SHP77 (cell line): ENCODE data around the gene TOMM20.
"Not testable (repeated sequence)": the region's sequence is repeated elsewhere in the genome, so short reads cannot be mapped to it uniquely, and the experiment has no call there.

Source experiments
- DNase-seq, 2 experiments: peaks; one replicate each; lab custom pipeline; 2025; lab: John Stamatoyannopoulos, UW

The TOMM20 gene

GRCh38 chr1:235101558-235102258 is 26.9 kb downstream of the TOMM20 start:
- DNase-seq: no peak

- peak; percentile 74 to 84 for DNase-seq
These were observed 28.4 kb downstream of the TOMM20 start for GRCh38 chr1:235100194-235100772.

GRCh38 chr1:235098991-235099390 is 29.6 kb downstream of the TOMM20 start:
- DNase-seq: no peak

GRCh38 chr1:235098547-235098946 is 30.1 kb downstream of the TOMM20 start:
- no peak for DNase-seq

GRCh38 chr1:235097501-235097900 is 31.1 kb downstream of the TOMM20 start:
- DNase-seq: not testable (repeated sequence)

- no peak for DNase-seq
These were observed 32.6 kb downstream of the TOMM20 start for GRCh38 chr1:235095938-235096562.

- DNase-seq: peak; percentile 63 to 73
These were observed 34.7 kb downstream of the TOMM20 start for GRCh38 chr1:235093696-235094592.

GRCh38 chr1:235093013-235093695 is 35.5 kb downstream of the TOMM20 start:
- peak; percentile 80 to 81 for DNase-seq

GRCh38 chr1:235092415-235092814 is 36.2 kb downstream of the TOMM20 start:
- DNase-seq: not testable (repeated sequence)

- DNase-seq: not testable (repeated sequence)
These were observed 36.6 kb downstream of the TOMM20 start for GRCh38 chr1:235092045-235092406.

GRCh38 chr1:235091319-235092044 is 37.2 kb downstream of the TOMM20 start:
- not testable (repeated sequence) for DNase-seq

- DNase-seq: no peak
These were observed 38.1 kb downstream of the TOMM20 start for GRCh38 chr1:235090406-235091069.

- DNase-seq: no peak
These were observed 39.7 kb downstream of the TOMM20 start for GRCh38 chr1:235088907-235089306.

GRCh38 chr1:235088430-235088829 is 40.2 kb downstream of the TOMM20 start:
- no peak for DNase-seq

GRCh38 chr1:235087906-235088305 is 40.7 kb downstream of the TOMM20 start:
- no peak for DNase-seq

- DNase-seq: not testable (repeated sequence)
These were observed 43.1 kb downstream of the TOMM20 start for GRCh38 chr1:235085411-235086117.

- not testable (repeated sequence) for DNase-seq
These were observed 47.8 kb downstream of the TOMM20 start for GRCh38 chr1:235080788-235081187.

- DNase-seq: not testable (repeated sequence)
These were observed 48.4 kb downstream of the TOMM20 start for GRCh38 chr1:235080297-235080657.

GRCh38 chr1:235079443-235080296 is 49.0 kb downstream of the TOMM20 start:
- DNase-seq: peak; percentile 27 to 42
